ENCODE measurements around the gene RABGAP1. TPM values are rescaled to one million over a fixed set of nuclear protein-coding genes. Genes with fewer than 3 reads are reported as not detected.
A peak's percentile ranks its signal among the peaks of the same experiment; 100 is the strongest.

Gene RABGAP1
- total RNA-seq, 1 donor from 2014 or later, result 93.6 TPM

DNA sequence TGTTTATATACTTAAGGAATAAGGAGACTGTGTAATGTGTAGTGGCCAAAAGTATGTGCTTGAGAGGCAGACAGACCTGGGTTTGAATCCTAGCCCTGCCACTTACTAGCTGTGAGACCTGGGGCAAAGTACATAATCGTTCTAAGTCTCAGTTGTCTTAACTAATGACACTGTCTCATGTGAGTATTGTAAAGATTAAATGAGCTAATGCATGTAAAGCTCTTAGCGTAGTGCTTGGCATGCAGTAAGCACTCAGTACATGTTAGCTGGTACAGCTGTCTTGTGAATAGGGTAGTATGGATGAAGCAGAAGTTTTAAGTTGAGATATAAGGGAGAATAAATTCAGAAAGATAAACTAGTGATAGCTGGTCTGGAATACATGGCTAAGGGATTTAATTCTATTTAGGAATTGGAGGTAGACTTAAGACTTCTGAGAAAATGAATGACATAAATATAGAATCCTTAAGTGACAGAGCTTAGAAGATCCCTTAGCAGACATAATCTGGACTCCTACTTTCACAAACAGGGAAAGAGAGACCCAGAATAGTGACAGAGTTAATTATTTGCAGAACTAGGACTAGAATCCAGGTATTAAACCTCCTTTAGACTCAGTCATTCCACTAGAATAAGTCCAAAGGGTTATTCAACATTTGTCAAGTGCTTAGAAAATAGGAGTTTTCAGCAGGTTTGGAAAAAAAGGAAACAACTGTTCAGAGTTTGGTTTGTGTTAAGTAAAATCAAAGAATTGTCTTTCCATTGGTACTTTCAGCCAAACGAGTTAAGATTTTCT, 105.8 kb downstream of the RABGAP1 start:
- H3K36me3 Mint-ChIP-seq (ENCODE audit: insufficient read depth), result peaks cover 17% of the 10 kb centered on the region
- H3K9me3 Mint-ChIP-seq (ENCODE audit: low read depth), result peaks cover 5% of the 10 kb centered on the region
- H3K4me1 Mint-ChIP-seq (ENCODE audit: low read depth), result peaks cover 3% of the 10 kb centered on the region

DNA sequence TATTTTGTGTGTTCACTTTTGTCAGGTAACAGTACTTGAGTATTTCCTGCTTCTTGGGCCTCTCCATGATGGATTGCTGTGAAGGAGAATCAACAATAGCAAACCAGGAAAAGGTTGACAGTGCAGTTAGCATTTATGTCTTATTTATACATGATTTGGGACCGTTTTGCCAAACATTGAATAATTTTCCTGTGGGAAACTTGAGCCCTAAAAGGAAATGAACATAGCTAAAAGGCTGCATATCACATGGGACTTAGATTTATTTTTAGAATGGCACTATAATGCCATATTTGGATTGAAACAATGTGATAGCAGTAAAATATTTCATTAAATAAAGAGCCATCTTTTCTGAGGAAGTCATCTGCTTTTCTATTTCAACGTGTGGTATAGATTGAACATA, 107.9 kb downstream of the RABGAP1 start:
- Mint-ChIP-seq H3K4me1 (ENCODE audit: low read depth) (peaks cover 3% of the 10 kb centered on the region), H3K4me3 (ENCODE audit: low read depth) (no peak overlapping the region), H3K27ac (no peak overlapping the region), H3K9me3 (ENCODE audit: low read depth) (no peaks in the 10 kb centered on the region), H3K27me3 (no peaks in the 10 kb centered on the region), H3K36me3 (ENCODE audit: insufficient read depth) (peaks cover 7% of the 10 kb centered on the region)
- TF ChIP-seq CTCF (IDR thresholded peaks at IDR 0.05; ENCODE audit: unreplicated experiment), result no peak
- no peak for DNase-seq (ENCODE audit: low spot score, unreplicated experiment)

More for the DNA sequence above, 105.8 kb downstream of the RABGAP1 start:
- no peak overlapping the region for H3K4me3 Mint-ChIP-seq (ENCODE audit: low read depth)
- no peak overlapping the region for H3K27ac Mint-ChIP-seq
- no peak for TF ChIP-seq CTCF (IDR thresholded peaks at IDR 0.05; ENCODE audit: unreplicated experiment)
- DNase-seq (ENCODE audit: low spot score, unreplicated experiment), result no peak
- no peaks in the 10 kb centered on the region for H3K27me3 Mint-ChIP-seq

DNA sequence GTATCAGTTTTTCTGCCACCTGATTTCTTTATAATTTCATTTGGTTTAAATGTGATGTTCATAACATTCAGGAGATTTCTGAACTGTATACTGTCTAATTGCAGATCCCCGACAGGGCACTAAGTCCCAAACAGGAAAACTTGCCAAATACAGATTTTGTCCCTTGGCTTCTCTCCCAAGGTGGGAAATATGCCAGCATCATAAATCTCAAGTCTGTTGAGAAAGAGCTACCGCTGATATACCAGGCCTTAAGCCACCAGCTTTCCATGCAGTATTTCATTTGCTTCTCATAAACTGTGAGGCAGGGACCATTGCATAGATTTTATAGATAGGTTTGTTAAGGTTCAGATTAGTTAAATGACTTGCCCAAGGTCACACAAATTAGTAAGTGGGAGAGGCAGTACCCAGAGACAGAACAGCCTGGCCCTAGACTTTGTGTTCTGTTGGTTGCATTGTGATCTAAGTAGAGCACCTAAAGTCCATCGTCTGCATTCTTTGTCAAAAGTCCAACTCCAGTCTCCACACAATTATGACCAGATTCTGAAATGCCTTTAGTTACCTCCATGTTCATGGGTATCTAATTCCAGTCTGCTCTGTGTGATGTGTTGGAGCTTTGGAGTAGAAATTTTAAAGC, 108.9 kb downstream of the RABGAP1 start:
- no peaks in the 10 kb centered on the region for H3K9me3 Mint-ChIP-seq (ENCODE audit: low read depth)
- peaks cover 5% of the 10 kb centered on the region for H3K36me3 Mint-ChIP-seq (ENCODE audit: insufficient read depth)
- H3K4me3 Mint-ChIP-seq (ENCODE audit: low read depth), result no peak overlapping the region
- no peaks in the 10 kb centered on the region for H3K27me3 Mint-ChIP-seq
- DNase-seq (ENCODE audit: low spot score, unreplicated experiment), result no peak
- no peak for TF ChIP-seq CTCF (IDR thresholded peaks at IDR 0.05; ENCODE audit: unreplicated experiment)
- peaks cover 3% of the 10 kb centered on the region for H3K4me1 Mint-ChIP-seq (ENCODE audit: low read depth)
- no peak overlapping the region for H3K27ac Mint-ChIP-seq

DNA sequence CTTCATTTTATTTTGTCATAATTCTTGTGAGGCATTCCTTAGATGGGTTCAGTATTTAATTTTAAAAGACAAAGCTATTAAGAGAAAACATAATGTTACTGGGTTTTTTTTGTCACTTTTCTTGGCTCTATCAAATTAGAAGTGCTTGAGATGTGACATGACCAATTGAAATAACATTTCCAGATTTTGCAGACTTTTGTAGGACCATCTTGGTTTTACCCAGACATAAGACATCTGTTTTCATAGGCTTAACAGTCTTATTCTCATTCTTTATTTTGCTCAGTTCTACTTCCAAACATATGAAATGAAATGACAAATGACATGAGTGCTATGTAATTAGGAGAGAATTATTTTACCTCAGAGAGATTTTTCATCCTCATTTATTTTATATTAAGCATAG, 112.2 kb downstream of the RABGAP1 start:
- no peak for DNase-seq (ENCODE audit: low spot score, unreplicated experiment)
- Mint-ChIP-seq H3K27ac (no peak overlapping the region), H3K36me3 (ENCODE audit: insufficient read depth) (peaks cover 16% of the 10 kb centered on the region), H3K27me3 (no peaks in the 10 kb centered on the region), H3K4me3 (ENCODE audit: low read depth) (no peak overlapping the region), H3K4me1 (ENCODE audit: low read depth) (no peaks in the 10 kb centered on the region), H3K9me3 (ENCODE audit: low read depth) (no peaks in the 10 kb centered on the region)
- TF ChIP-seq CTCF (IDR thresholded peaks at IDR 0.05; ENCODE audit: unreplicated experiment), result no peak

GRCh38 chr9:123053711-123054110, 112.9 kb downstream of the RABGAP1 start:
- Mint-ChIP-seq H3K27me3 (no peaks in the 10 kb centered on the region), H3K4me3 (ENCODE audit: low read depth) (no peak overlapping the region), H3K36me3 (ENCODE audit: insufficient read depth) (peaks cover 16% of the 10 kb centered on the region), H3K4me1 (ENCODE audit: low read depth) (no peaks in the 10 kb centered on the region), H3K27ac (peak overlapping the region; percentile 14), H3K9me3 (ENCODE audit: low read depth) (no peaks in the 10 kb centered on the region)
- DNase-seq (ENCODE audit: low spot score, unreplicated experiment), result no peak
- TF ChIP-seq CTCF (IDR thresholded peaks at IDR 0.05; ENCODE audit: unreplicated experiment), result no peak

Data from progenitor cell of endocrine pancreas (in vitro differentiated cells).